ENCODE data around the gene SMIM24.

DNA sequence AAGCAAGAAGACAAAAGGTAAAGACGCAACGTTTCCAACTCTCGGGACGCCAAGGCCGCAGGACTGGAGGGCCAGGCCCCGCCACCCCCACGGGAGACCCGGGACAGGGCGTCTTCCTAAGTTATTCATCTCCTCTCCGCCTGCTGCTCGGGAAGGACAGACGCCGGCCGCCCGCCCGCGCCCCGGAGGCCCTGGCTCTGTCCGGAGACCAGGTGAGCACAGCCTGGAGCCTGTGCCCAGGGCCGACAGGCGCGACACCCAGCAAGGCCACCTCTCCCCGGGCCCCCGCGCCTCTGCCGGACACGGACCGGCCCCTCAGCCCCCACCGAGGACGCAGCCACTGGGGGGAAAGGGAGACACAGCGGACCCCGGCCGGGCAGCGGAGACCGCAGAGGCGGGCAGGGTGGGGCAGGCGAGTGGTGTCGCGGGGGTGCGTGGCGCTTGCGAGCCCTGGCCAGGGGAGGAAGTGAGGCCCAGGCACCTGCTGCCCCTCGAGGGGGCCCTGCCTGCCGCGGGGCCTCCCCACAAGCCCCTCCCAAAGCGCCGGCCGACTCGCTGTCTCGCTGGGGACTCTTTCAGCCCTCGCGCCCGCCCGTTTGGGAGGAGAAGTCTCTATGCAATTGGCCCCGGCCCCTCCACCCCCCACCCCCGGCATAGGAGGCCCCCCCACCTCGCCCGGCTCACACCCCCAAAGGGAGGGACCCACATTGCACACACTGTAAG lies 17.2 kb downstream of the SMIM24 start:
- no peak for TF ChIP-seq POLR2A (IDR thresholded peaks at IDR 0.05)
- TF ChIP-seq, protein P1, sequence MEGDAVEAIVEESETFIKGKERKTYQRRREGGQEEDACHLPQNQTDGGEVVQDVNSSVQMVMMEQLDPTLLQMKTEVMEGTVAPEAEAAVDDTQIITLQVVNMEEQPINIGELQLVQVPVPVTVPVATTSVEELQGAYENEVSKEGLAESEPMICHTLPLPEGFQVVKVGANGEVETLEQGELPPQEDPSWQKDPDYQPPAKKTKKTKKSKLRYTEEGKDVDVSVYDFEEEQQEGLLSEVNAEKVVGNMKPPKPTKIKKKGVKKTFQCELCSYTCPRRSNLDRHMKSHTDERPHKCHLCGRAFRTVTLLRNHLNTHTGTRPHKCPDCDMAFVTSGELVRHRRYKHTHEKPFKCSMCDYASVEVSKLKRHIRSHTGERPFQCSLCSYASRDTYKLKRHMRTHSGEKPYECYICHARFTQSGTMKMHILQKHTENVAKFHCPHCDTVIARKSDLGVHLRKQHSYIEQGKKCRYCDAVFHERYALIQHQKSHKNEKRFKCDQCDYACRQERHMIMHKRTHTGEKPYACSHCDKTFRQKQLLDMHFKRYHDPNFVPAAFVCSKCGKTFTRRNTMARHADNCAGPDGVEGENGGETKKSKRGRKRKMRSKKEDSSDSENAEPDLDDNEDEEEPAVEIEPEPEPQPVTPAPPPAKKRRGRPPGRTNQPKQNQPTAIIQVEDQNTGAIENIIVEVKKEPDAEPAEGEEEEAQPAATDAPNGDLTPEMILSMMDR (IDR thresholded peaks at IDR 0.05), result no peak
